Amygdala (tissue), 56 donors: Measurements from ENCODE around the gene TRIO.

Source experiments
- DNase-seq, 56 donors: peaks; one replicate each; lab custom pipeline; 2025; lab: John Stamatoyannopoulos, UW

Gene TRIO

DNA sequence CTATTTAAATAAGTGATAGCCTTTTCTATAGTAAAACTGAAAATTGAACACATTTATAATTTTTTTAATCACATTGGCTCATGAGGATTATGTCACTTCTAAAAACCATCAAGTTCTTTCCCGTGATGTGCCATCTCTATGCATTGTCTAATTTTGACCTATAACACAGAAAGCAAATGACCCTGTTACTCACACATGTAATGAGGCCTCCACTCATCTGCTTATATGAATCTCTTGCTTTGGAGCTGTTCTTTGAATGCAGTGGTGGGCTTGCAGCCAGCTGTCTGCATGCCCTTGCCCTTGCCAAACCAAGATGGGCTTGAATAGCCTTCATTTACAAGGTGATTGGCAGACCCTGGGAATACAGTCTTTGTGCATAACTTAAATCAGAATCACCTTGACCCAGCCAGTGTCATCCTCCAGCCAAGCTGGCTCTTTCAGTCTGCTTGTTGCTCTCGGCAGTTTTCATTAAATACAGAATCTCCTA lies 163.2 kb downstream of the TRIO start:
- no peak for DNase-seq

DNA sequence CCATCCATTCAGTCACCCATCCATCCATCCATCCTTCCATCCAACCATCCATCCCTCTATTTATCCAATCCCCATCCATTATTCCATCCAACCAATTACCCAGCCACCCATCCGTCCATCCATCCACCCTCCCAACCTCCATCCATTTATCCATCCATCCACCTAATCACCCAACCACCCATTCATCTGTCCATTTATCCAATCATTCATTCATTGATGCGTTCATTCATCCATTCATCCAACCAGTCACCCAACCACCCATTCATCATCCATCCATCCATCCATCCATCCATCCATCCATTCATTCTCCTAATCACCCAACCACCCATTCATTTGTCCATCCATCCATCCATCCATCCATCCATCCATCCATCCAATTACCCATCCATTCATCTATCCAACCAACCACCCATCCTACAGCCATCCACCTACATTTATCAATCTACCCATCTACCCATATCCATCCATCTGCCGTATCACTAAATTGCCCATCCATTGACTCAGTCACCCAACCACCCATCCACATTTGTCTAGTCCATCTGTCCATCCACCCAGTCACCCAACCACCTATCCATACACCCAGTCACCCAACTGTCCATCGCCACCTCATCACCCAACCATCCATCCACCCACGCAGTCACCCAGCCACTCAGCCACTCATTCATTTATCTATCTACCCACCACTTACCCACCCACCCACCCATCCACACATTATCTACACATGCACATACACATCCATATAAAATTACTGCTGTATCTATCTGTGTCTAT lies 165.4 kb downstream of the TRIO start:
- no peak for DNase-seq

DNA sequence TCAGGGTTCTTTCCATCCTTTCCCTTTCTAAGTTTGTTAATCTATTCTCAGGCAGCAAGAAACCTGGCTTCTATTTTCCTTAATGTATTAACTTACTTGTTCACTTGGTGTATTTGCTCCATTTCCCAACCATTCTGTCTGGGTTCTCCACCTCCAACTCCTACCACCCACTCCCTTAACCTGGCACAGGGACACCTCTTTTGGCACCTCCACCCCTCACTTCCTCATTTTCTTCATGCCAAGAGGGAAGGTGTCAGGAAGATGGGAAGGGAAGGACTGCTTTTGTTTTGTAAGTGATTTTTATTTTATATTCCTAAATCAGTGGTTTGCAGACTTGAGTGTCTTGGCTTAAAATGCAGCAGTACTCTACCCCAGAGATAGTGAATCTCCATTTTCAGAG lies 166.1 kb downstream of the TRIO start:
- no peak for DNase-seq

DNA sequence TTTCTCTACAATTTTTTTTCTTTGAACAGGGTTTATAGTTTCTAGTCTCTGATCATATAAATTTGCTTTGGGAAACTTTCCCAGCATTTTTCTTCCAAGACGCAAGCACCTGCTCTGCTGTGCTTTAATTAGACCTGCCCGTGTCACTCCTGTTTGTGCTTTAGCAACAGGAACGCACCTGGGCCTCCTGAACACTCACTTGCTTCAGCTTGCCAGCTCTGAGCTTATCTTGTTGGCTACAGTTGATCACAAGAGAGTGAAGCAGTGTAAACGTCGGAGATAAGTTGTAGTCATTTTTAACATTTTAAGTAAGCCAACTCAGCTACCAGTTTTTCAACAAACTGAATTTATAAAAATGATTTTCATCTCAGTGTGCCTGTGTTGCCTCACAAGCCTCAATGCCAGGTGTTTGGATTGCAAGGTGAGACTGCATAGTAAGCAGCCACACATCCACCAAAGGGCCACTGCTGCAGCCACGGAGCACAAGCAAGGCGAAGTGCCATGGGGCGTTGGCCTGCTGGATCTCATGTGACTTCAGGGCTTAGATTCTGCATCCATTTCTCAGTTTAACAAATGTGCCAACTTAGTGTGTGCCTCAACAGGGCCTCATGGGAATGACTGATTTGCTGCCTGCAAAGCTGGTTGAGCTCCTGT lies 166.9 kb downstream of the TRIO start:
- DNase-seq, result no peak

DNA sequence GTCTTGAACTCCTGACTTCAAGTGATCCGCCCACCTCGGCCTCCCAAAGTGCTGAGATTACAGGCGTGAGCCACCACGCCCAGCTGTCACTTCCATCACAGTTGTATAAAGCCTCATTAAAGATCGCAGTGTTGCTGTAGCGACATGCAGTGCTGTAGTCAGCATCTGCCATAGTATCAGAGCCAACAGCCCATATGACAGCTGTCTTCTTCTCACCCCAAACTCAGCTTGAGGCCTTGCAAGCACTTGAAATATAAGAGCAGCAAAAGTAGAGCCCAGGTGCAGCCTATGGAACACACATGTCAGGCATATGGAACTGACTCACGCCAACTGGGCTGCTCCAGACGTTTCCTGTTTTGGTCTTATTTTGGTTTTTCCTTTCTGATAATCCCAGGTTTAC lies 167.8 kb downstream of the TRIO start:
- no peak for DNase-seq

DNA sequence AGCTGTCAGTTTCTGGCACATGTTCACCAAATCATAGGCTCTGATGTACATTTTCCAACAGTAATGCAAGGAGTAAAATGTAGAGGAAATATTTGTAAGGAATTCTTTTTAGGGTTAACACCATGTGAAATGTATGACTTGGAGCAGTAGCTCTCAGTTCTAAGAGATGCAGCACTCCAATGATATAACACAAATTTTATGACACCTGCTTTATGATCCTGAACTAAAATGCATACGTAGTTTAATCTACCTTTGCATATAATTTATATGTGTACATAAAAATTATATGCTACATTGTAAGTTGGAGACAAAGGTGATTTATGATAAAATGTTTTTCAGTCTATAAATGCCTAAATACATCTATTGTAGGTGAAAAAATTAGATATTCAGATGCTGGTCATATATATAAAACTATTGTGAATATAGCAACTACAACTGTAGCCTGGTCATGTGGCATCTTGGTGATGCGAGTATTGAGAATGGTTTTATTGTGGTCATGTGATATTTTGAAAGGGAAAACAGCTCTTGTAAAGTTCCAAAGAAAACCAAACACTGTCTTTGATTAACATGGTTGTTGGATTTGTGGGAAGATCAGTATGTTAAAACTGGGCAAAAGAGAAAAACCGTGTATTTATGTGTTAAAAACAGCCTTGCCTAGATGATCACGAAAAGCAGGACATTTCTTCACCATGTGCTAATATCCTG lies 171.0 kb downstream of the TRIO start:
- no peak for DNase-seq

DNA sequence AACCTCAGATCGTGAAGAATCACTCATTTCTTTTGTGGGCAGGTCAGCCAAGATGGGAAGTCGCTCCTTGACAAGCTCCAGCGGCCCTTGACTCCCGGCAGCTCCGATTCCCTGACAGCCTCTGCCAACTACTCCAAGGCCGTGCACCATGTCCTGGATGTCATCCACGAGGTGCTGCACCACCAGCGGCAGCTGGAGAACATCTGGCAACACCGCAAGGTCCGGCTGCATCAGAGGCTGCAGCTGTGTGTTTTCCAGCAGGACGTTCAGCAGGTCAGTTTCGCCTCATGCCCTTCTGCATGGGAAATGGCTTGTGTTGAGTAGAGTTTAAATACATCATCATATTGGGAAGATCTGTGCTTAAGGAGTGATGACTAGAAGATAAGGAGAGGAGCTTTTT lies 173.3 kb downstream of the TRIO start:
- no peak for DNase-seq

DNA sequence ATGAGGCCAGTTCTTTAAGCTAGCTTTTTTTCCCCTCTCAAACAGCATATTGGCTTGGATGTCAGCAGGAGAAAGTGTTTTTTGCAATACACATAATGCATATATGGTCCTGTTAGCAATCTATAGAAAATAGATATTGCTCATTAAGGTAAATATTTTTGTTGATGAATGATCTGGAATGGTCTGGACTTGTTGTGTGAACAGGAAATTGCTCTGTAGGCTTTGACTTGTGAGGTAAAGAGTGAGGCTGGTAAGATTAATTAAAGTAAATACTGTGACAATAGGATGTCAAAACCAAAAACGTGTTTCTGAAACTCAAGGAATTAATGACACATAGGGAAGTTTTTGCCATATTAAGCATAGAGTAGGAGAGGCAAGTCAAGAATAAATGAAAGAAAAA lies 176.0 kb downstream of the TRIO start:
- no peak for DNase-seq

DNA sequence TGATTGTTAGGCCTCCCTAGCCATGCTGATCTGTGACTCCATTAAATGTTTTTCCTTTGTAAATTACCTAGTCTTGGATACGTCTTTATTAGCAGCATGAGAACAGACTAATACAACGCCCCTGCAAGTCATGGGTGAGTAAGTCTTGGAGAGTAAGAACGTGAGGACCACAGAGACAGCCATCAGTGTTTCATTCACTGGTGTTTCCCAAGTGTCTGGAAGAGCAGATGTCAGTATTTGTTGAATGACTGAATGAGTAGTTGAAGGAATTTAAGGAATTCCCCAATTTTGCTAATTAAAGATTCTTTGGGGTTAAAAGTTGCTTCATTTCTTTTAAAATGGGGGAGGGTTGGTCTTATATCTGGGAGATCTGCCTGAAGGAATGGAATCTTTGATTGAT lies 178.8 kb downstream of the TRIO start:
- DNase-seq, result no peak

DNA sequence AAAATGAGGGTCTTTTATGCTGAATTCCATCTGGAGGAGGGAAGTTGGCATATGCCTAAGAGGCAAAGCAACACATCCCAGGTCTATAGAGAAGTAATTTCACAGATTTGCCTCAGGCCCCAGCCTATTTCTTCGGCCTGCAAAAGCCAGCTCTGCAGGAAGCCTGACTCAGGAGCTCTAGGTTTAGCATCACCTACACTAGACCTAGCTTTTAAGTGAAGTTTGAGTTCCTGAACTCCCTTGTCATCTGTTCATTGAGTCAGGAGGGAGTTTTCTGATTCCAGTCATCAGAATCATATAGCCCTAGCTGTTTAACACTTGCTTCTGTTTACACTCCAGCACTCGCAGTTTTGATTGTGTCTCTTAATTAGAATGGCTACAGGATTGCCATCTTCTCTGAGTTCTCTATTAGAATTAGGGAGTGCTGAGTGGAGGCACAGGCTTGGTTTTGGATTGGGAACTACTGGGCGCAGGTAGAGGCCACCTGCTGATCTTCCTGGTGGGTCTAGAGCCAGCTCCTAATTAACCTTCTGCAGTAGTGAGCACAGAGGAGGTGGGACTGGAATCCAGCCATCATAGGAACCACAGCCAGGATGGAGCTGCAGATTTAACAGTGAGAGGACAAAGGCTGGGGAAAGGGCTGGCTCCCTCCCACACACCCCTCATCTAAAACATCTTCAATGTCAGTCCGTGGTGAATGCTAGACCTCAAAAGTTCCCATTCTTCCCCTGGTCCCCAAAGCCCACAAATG lies 179.5 kb downstream of the TRIO start:
- DNase-seq, result no peak

DNA sequence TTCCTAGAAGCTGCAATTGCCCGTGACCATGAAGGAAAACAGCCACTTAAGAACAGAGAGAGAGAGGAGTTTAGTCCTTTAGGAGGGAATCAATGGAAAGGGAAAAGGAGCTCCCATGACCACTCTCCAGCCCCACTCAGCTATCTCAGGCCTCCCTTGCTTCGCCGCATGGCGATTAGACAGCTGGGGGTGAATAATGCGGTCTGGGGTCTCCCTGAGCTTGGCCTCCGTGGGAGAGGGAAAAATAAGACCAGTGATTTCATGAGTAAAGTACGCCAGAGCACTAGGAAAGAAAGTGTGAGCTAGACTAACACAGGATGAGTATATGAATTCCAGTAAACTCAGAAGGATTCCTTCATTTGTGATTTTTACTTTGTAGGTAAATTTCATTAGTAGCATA lies 180.3 kb downstream of the TRIO start:
- no peak for DNase-seq

DNA sequence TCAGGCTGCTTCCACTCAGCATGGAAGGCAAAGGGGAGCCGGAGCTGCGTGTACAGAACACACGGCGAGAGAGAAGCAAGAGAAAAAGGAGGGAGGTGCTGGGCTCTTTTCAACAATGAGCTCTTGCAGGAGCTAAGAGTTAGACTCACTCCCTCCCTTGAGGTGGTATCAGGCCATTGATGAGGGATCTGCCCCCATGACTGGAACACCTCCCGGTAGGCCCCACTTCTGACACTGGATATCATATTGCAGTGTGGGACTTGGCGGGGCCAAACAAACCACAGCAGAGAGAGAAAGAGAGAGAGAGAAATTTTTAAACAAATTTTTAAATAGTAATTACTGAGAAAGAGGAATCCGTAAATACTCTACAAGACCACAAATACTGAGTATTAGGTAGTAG lies 182.2 kb downstream of the TRIO start:
- no peak for DNase-seq

DNA sequence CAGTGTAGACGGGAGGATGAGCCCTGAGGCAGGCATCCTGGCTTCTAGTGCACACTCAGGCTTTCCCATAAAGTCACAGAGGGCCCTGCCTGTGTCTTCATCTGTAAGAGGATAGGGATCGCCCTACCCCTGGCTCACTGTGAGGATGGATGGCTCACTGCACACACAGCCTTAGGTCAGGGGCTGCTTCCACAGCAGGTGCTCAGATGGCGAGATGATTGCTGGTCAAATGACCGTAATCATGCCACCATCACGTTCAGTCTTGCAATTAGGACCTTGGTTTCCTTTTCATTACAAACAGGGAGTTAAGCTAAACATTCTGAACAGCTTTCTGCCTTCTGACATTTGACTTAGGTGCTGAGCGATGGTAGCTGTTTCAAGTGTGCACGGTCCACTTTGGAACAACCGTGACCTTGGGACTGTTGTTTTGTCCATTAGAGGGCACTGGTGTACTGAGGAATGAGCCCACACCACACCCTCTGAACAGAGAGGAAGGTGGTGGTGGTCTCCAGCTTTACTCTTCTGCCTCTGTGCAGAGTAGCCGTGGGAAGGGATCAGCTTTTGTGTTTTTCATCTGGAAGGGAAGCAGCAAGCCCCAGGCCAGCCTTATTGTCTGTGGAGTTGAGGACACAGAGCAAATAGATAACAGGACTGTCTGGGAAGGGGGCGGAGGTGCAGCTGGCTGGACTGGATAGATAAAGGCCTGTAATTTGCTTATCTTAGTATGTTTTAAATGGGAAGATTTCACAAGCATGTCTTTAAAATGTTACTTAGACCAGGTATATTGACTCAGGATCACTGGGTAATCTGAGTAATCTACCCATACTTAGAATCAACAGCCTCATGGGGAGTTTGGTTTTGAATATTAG lies 183.1 kb downstream of the TRIO start:
- DNase-seq, result peak in 1 of 56 donors; percentile 15

DNA sequence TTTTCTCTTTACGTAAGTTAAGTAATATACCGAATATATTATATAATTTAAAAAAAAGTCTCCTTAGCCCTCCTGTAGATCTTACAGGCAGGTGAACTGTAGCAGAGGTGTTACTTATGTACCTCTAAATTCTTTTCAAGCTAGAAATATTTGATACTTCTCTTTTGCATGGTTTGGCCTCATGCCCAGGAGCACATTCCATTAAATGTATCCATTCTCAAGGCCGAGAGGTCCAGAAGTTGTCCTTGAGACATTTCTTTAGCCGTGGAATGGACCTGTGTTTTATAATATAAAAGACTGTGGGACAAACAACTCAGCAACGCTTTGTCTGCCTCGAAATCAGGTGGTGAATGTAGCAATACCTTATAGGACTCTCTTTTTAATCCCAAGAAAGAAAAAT lies 184.5 kb downstream of the TRIO start:
- DNase-seq, result no peak

DNA sequence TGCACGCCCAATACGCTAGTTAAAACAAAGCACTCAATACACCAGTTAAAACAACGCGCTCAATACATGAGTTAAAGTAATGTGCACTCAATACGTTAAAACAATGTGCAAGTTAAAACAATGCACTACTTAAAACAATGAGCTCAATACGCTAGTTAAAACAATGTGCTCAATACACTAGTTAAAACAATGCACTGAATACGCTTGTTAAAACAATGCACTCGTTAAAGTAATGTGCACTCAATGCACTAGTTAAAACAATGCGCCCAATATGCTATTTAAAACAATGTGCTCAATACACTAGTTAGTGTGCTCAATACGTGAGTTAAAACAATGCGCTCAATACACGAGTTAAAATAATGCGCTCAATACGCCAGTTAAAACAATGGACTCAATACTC lies 185.0 kb downstream of the TRIO start:
- DNase-seq, result no peak

DNA sequence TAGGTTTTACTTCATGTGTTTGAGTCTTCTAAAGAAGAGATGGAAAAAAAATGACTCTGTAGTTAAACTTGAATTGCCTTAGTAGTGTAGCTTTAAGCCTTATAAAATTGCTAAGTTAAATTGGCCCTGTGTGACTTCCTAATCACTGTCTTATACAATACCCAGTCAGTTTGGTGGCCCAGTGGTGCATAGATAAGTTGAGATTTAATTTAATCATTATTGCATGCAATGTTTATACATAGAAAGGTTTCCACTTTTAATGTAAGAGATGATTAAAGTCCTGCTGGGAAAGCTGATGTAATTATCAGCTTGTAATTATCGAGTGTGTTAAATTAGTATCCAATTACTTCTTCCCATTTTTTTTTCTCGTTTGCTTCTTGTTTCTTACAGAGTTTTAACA lies 187.1 kb downstream of the TRIO start:
- DNase-seq, result no peak

DNA sequence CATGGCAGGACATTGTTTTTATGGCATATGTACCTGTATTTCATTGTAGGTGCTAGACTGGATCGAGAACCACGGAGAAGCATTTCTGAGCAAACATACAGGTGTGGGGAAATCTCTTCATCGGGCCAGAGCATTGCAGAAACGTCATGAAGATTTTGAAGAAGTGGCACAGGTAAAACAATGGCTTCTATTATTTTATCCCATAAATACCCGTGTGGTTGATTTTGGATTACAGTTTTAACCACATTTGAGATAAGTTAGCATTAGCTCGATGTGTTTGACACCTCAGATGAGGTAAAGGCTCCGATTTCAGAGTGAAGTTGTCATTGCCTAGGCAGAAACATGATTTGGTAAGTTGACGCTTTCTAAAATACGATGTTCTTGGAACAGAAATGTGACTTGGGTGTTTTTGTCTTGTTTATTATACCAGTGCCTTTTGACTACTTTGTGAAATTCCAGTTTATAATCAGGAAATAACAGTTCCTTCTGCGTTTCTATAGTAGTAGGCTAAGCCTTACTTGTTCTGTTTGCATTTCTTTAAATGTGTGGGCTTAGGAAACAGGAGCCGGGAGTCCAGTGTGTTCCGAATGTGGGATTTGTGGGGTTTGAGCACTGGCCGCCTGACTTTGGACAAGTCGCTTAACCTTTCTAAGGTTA lies 187.7 kb downstream of the TRIO start:
- DNase-seq, result no peak

DNA sequence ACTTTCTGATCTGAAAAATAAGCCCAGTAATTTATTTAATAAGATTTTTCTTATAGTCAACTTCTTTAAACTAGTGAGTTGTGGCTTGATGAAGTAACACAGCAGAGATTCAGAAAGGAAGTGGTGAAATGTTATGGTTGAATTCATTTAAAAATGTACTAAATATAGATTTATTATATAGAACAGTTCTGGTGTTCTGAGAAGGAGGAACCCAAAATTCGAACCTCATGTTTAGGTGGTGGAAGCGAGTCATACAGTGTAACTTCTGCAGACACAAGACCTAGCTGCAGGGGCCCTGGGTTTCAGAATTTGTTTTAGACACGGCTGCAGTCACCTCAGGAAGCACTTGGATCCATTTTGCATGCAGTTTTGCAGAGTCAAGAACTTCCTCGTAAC lies 188.2 kb downstream of the TRIO start:
- no peak for DNase-seq

DNA sequence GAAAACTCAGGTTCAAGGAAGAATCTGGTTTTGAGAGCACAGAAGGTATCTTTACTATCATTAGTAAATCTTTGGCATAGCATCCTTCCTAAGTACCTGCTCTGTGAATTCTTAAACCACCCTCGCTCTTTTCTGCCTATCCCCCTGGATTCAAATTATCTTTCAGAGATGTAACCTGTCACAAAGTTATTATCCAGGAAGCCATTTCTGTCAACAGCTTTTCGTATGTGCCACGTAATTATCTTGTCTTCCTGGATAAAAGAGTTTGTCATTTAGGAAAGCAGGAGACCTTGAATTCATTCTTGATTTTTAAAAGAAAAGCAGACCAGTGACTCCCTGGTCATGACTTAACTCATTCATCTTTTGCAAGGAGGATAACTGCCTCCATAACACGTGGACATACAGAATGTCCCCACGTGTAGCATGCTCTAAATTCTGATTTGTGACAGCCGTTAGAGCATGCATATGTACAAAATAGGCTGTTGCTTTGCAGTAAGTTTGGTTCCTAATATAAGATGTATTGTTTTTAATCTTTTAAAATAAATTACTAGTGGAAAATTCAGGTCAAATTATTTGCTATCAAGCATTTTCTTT lies 189.0 kb downstream of the TRIO start:
- DNase-seq, result no peak
